ENCODE data around the gene CRAMP1. TPM values are rescaled to one million over a fixed set of nuclear protein-coding genes. Genes with fewer than 3 reads are reported as not detected.

CRAMP1 gene
- total RNA-seq, 3 donors from 2014 or later, result 15.7 to 27.4 (median 20.6) TPM

- DNase-seq (no peak), ATAC-seq (no peak)
- intact Hi-C loops (cut with DNase I, micrococcal nuclease), result no loop called here
- no peaks in the 10 kb centered on the region for H3K4me1 ChIP-seq (ENCODE audit: low read depth)
- H3K4me3 ChIP-seq, result no peak overlapping the region
- no peaks in the 10 kb centered on the region for H3K9me3 ChIP-seq
- H3K36me3 ChIP-seq (ENCODE audit: low read depth), result peaks cover 11% of the 10 kb centered on the region
- TF ChIP-seq CTCF (IDR thresholded peaks at IDR 0.05), result no peak
These were observed 28.2 kb downstream of the CRAMP1 start for GRCh38 chr16:1640261-1640941.

GRCh38 chr16:1641261-1641660 is 29.1 kb downstream of the CRAMP1 start:
- Histone ChIP-seq H3K36me3 (ENCODE audit: low read depth) (peaks cover 11% of the 10 kb centered on the region), H3K4me3 (no peak overlapping the region), H3K9me3 (no peaks in the 10 kb centered on the region), H3K4me1 (ENCODE audit: low read depth) (no peaks in the 10 kb centered on the region)
- ATAC-seq, result no peak
- intact Hi-C loops (cut with DNase I, micrococcal nuclease), result no loop called here
- no peak for DNase-seq
- TF ChIP-seq CTCF (IDR thresholded peaks at IDR 0.05), result no peak

GRCh38 chr16:1642148-1642547 is 30.0 kb downstream of the CRAMP1 start:
- H3K4me3 ChIP-seq, result no peak overlapping the region
- DNase-seq, result no peak
- no peak for ATAC-seq
- intact Hi-C loops (cut with DNase I, micrococcal nuclease), result no loop called here
- H3K4me1 ChIP-seq (ENCODE audit: low read depth), result no peaks in the 10 kb centered on the region
- no peaks in the 10 kb centered on the region for H3K9me3 ChIP-seq
- peaks cover 11% of the 10 kb centered on the region for H3K36me3 ChIP-seq (ENCODE audit: low read depth)
- no peak for TF ChIP-seq CTCF (IDR thresholded peaks at IDR 0.05)

GRCh38 chr16:1642753-1643152 is 30.6 kb downstream of the CRAMP1 start:
- no peaks in the 10 kb centered on the region for H3K9me3 ChIP-seq
- DNase-seq (no peak), ATAC-seq (no peak)
- H3K4me1 ChIP-seq (ENCODE audit: low read depth), result no peaks in the 10 kb centered on the region
- H3K4me3 ChIP-seq, result no peak overlapping the region
- peaks cover 11% of the 10 kb centered on the region for H3K36me3 ChIP-seq (ENCODE audit: low read depth)
- TF ChIP-seq CTCF (IDR thresholded peaks at IDR 0.05), result no peak
- intact Hi-C loops (cut with DNase I, micrococcal nuclease), result no loop called here

GRCh38 chr16:1643521-1643920 is 31.4 kb downstream of the CRAMP1 start:
- Histone ChIP-seq H3K9me3 (no peaks in the 10 kb centered on the region), H3K36me3 (ENCODE audit: low read depth) (peaks cover 7% of the 10 kb centered on the region), H3K4me3 (no peak overlapping the region), H3K4me1 (ENCODE audit: low read depth) (no peaks in the 10 kb centered on the region)
- ATAC-seq, result no peak
- no peak for TF ChIP-seq CTCF (IDR thresholded peaks at IDR 0.05)
- no peak for DNase-seq
- intact Hi-C loops (cut with DNase I, micrococcal nuclease), result no loop called here

All from mucosa of descending colon (tissue), 3 donors.